GM10266 (cell line): ENCODE measurements around the gene GLRA2.

ENCODE experiments used
- DNase-seq: peaks from one replicate; pipeline ENCODE4 v3.0.0; 2012; ENCODE audit errors: extremely low spot score
- CTCF ChIP-seq: IDR thresholded peaks from 2 replicates; pipeline ENCODE4 v1.5.1; 2012; ENCODE audit warnings: mild to moderate bottlenecking, low read depth; ENCODE audit not compliant: control insufficient read depth, insufficient read depth; ENCODE audit errors: missing control alignments

The GLRA2 gene

GRCh38 chrX:14546190-14546589, 16.9 kb downstream of the GLRA2 start:
- TF ChIP-seq CTCF = no peak
- no peak for DNase-seq

GRCh38 chrX:14554131-14554715, 24.9 kb downstream of the GLRA2 start:
- no peak for TF ChIP-seq CTCF
- DNase-seq = no peak

GRCh38 chrX:14564058-14564457, 34.7 kb downstream of the GLRA2 start:
- DNase-seq = no peak
- no peak for TF ChIP-seq CTCF

GRCh38 chrX:14573161-14573560, 43.8 kb downstream of the GLRA2 start:
- no peak for DNase-seq
- TF ChIP-seq CTCF = no peak

- DNase-seq = no peak
- TF ChIP-seq CTCF = no peak
These were observed 51.7 kb downstream of the GLRA2 start for GRCh38 chrX:14581081-14581480.

- TF ChIP-seq CTCF = no peak
- DNase-seq = no peak
These were observed 55.2 kb downstream of the GLRA2 start for GRCh38 chrX:14584548-14584947.

GRCh38 chrX:14590216-14590615, 60.9 kb downstream of the GLRA2 start:
- no peak for DNase-seq
- no peak for TF ChIP-seq CTCF
